SW 1271 (cell line): ENCODE results near the gene ATP13A4.

Source experiments
- DNase-seq, 2 experiments: peaks; one replicate each; lab custom pipeline; 2025; lab: John Stamatoyannopoulos, UW

Gene ATP13A4

GRCh38 chr3:193403307-193403706 lies 151.4 kb downstream of the ATP13A4 start:
- no peak for DNase-seq

- DNase-seq, result no peak
Measured at GRCh38 chr3:193400304-193400703, 154.4 kb downstream of the ATP13A4 start.

GRCh38 chr3:193396451-193397244 lies 158.0 kb downstream of the ATP13A4 start:
- no peak for DNase-seq

GRCh38 chr3:193391902-193392301 lies 162.8 kb downstream of the ATP13A4 start:
- DNase-seq, result peak in 1 of 2 experiments; percentile 22

- DNase-seq, result no peak
Measured at GRCh38 chr3:193389335-193389734, 165.4 kb downstream of the ATP13A4 start.

- no peak for DNase-seq
Measured at GRCh38 chr3:193388361-193388760, 166.3 kb downstream of the ATP13A4 start.

- DNase-seq, result no peak
Measured at GRCh38 chr3:193387596-193387995, 167.1 kb downstream of the ATP13A4 start.

GRCh38 chr3:193378706-193379105 lies 176.0 kb downstream of the ATP13A4 start, which contains the start of gene ATP13A5:
TSS of gene ATP13A5 (minus strand) at chr3:193378753. CDS start at chr3:193378725, 28 bp downstream.
- DNase-seq, result no peak

- no peak for DNase-seq
Measured at GRCh38 chr3:193377591-193377990, 177.1 kb downstream of the ATP13A4 start.

- no peak for DNase-seq
Measured at GRCh38 chr3:193375614-193376013, 179.1 kb downstream of the ATP13A4 start.

GRCh38 chr3:193372783-193373182 lies 181.9 kb downstream of the ATP13A4 start:
- DNase-seq, result no peak

GRCh38 chr3:193367868-193368267 lies 186.8 kb downstream of the ATP13A4 start:
- no peak for DNase-seq

GRCh38 chr3:193357291-193357690 lies 197.4 kb downstream of the ATP13A4 start:
- no peak for DNase-seq

- DNase-seq, result no peak
Measured at GRCh38 chr3:193354423-193354822, 200.3 kb downstream of the ATP13A4 start.
